ENCODE measurements around the gene EHMT2.
"Not testable (repeated sequence)": the region's sequence is repeated elsewhere in the genome, so short reads cannot be mapped to it uniquely, and the experiment has no call there.

The EHMT2 gene

DNA sequence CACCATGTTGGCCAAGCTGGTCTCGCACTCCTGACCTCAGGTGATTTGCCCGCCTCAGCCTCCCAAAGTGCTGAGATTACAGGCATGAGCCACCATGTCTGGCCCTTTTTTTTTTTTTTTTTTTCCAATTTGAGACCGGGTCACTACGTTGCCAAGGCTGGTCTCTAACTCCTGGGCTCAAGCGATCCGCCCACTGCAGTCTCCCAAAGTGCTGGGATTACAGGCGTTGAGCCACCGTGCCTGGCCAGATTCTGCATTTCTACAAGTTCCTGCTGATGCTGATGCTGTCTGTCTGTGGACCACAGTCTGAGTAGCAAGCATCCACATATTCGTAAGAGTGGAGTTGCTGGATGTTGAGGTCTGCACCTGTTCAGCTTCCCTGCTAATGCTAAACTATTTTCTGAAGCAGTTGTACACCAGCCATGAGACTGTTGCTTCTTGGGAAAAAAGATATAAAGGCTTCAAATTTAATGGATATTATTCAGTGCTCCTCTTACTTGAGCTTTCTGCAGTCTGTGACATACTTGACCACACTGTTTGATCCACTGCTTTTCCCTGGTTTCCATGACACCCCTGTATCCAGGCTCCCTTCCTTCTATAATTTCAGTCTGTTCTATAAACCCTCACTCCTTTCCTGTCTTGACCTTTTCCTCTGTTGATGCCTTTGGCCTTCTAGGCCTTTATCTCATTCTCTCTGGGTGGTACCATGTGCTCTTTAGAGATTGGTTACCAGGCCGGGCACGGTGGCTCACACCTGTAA lies 14.5 kb upstream of the EHMT2 start:
- DNase-seq: no peak

DNA sequence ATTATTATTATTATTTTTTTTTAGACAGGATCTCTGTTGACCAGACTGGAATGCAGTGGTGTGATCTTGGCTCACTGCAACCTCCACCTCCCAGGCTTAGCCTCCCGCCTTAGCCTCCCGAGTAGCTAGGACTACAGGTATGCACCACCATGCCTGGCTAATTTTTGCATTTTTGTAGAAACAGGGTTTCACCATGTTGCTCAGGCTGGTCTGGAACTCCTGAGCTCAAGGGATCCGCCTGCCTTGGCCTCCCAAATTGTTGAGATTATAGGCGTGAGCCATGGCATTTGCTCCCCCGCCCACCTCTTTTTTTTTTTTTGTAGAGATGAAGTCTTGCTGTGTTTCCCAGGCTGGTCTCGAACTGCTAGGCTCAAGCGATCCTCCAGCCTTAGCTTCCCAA lies 11.8 kb upstream of the EHMT2 start:
- not testable (repeated sequence) for DNase-seq

- DNase-seq: no peak
Observed at GRCh38 chr6:31908791-31909190, 11.3 kb upstream of the EHMT2 start.

DNA sequence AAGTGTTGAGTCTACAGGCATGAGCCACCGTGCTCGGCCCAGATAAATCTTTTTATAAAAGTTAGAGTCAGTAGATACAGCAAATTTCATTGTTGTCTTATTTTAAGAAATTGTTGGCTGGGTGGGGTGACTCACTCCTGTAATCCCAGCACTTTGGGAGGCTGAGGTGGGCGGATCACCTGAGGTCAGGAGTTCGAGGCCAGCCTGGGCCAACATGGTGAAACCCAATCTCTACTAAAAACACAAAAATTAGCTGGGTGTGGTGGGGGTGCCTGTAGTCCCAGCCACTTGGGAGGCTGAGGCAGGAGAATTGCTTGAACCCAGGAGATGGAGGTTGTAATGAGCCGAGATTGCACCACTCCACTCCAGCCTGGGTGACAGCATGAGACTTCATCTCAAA lies 10.8 kb upstream of the EHMT2 start:
- DNase-seq: not testable (repeated sequence)

DNA sequence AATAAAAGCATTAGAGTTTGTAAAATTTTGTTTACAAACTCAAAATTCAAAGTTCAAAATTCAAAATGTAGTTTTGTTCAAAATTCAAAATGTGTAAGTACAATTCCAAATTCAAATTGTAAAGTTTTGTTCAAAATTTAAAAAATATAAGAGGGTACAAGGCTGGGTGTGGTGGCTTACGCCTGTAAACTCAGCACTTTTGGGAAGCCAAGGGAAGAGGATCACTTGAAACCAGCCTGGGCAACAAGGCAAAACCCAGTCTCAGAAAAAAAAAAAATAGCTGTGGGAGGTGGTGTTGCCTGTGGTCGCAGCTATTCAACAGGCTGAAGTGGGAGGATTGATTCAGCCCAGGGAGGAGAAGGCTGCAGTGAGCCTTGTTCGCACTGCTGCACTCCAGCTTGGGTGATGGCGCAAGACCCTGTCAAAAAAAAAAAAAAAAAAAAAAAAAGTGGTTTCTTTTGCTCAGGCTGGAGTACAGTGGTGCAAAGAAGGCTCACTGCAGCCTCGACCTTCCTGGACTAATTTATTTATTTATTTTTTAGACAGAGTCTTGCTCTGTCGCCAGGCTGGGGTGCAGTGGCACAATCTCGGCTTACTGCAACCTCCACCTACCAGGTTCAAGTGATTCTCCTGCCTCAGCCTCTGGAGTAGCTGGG lies 9.8 kb upstream of the EHMT2 start:
- no peak for DNase-seq

DNA sequence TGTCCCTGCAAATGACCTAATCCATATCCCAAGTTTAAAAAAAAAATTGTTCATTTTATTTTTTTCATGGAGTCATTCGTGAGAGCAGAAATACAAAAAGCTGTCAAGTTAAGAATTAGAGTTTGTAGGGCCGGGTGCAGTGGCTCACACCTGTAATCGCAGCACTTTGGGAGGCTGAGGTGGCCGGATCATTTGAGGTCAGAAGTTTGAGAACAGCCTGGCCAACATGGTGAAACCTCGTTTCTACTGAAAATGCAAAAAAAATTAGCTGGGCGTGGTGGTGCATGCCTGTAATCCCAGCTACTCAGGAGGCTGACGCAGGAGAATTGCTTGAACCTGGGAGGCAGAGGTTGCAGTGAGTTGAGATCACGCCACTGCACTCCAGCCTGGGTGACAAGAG lies 9.2 kb upstream of the EHMT2 start:
- not testable (repeated sequence) for DNase-seq

GRCh38 chr6:31906122-31906521 lies 8.6 kb upstream of the EHMT2 start:
- no peak for DNase-seq

- DNase-seq: no peak
Observed at GRCh38 chr6:31905041-31905440, 7.5 kb upstream of the EHMT2 start.

- DNase-seq: no peak
Observed at GRCh38 chr6:31903957-31904356, 6.5 kb upstream of the EHMT2 start.

DNA sequence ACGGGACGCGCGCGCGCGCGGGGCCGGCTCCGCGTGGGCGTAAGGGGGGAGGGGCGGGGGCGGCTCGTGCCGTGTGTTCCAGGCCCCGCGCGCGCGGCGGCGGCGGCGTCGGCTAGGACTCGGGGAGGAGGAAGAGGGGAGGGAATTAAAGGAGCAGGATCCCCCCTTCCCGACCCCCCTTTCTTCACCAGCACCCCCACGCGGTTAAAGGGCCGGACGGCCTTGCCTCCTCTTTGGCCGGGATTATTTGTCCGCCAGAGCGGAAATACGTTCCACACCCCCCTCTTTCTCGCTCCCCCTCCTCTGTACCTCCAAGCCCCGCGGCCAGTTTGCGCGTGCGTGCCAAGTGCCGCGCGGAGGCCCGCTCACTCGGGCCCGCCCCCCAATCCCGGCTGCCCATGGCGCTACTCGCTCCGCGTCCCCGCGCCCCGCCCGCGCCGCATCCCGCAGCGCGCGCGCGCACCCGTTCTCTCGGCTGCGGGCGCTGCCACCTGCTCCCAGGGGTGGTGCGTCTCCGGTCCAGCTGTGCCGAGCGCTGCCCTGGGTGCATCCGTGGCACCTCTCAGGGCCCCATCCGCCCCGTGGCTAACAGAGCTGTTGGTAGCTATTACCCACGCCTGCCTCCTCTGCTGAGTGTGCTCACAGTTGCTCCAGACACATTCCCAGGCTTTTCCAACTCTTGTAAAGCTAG lies 4.6 kb upstream of the EHMT2 start, which contains the start of gene ZBTB12:
Gene ZBTB12 (minus strand): TSS at position 134 of the 691 bp plus-strand sequence. CDS start 781 bp downstream, outside the sequence.
- peak; percentile 69 for DNase-seq

GRCh38 chr6:31901415-31901952 lies 4.0 kb upstream of the EHMT2 start:
- no peak for DNase-seq

- no peak for DNase-seq
Observed at GRCh38 chr6:31900917-31901414, 3.5 kb upstream of the EHMT2 start.

- no peak for DNase-seq
Observed at GRCh38 chr6:31899882-31900722, 2.6 kb upstream of the EHMT2 start.

DNA sequence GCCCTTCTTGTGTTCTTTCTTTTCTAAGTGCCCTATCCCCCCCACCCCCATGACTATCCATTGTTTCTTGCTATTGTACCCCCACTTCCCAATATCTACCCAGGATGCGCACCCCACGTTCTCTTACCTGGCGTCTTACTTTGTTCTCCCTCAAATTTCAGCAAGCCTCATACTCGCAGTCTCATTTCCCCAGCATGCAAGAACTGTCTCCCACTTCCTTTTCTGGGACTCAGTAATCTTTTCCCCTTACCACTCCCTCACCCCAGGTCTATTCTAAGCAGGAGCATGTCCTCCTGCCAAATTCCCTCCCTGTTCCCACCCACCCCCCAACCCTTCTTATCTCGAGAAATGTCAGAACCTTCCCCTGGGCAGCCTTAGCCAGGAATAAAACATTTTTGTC lies 1.7 kb upstream of the EHMT2 start:
- no peak for DNase-seq

- no peak for DNase-seq
Observed at GRCh38 chr6:31898383-31899011, 999 bp upstream of the EHMT2 start.

DNA sequence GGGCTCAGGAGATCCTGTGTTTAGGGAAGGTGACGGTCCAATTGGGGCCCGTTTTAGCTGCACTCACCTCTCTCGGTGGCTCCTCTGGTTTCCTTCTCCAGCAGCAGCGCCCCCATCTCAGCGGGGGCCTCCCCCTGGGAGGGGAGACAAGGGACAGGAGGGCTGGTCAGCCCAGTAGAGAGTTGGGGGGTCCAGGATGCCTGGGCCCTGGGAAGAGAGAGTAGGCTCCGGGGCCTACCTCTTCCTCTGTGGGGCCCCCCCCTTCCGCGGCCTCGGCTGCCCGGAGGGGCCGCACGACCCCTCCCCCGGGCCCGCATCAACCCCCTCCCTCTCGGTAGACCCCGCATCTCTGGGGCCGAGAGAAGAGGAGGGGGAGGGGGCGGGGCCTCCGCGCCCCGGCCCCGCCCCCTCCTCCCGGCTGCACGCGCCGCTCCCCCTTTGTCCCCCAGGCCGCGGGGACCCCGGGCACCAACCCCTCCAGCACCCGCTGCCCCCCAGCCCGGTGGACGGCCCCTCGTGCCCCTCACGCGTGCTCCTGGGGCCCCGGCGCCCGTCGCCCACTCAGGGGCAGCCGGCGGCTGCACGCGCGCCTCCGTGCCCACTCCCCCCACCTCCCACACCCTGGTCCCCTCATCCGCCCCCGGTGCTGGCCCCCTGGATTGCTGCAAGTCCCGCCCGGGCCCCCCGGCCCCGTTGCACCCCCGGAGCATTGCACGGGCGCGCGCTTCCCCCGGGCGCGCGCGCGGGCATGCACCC lies 464 bp downstream of the EHMT2 start:
- DNase-seq: no peak

DNA sequence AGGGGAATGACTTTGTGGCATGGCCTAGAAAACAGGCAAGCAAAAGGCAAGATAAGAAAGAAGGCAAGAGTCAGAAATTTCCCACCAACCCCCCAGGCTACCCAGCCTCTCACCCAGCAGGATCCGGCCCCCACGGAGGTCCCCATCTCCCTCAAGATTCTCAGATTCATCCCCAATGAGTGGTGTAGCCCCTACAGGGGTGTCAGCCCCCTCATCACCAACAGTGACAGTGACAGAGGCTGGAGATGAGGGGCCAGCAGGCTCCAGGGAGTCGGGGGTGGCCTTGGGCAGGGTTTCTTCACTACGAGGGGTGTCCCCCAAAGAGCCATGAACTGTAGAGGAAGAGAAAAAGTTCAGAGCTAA lies 1.0 kb downstream of the EHMT2 start:
- DNase-seq: no peak

DNA sequence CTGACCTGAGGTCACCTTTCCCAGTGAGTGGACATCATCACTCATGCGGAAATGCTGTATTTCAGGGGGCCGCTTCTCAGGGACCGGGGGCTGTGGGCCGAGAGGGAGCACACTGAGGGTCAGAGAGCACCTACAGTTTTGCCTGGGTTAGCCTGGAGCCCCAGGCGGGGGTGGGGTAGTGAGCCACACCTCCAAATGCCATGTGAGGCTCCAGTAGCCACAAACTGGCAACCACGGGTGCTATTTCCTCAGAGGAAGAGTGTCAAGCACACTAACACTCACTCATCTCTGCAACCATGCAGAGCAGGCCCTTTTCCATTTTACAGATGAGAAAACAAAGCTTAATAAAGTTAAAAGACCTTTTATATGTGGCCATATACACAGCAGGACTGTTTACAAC lies 4.7 kb downstream of the EHMT2 start:
- no peak for DNase-seq

DNA sequence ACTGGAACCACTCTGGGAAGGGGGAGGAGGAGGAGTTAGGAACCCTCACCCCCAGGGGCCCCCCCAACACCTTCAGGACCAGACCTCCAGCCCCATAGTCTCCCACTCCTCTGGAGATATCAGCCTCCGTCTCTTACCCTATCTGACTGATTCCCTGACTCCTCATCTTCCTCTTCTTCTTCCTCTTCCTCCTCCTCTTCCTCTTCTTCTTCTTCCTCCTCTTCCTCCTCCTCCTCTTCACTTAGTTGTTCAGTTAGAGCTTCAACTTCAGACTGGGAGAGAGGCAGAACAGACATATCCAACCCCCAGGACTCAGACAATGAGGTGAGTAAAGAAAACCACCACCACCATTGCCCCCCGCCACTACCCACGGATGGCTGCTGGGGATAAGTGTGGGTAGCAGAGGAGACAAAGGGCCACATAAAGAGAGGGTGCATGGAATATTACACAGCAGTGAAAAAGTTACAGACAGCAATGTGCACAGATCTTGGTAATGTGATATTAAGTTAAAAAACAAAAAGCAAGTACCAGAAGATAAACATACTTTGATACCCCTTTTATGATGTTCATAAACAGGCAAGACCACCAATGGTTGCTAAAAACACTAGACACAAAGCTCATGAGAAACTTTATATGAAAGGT lies 8.0 kb downstream of the EHMT2 start:
- no peak for DNase-seq

All from NCI-H1417 treated with DMSO at 0.1 percent for 48 hours (cell line).